Activated T-cell treated with anti-CD3 and anti-CD28 coated beads, Interleukin-2, amount 50 U/mL, for 1 hour (primary cell): ENCODE data around the gene TRMT1.

ENCODE experiments used
- DNase-seq: peaks from one replicate; pipeline ENCODE4 v3.0.0-alpha.2; 2020

TRMT1 gene

DNA sequence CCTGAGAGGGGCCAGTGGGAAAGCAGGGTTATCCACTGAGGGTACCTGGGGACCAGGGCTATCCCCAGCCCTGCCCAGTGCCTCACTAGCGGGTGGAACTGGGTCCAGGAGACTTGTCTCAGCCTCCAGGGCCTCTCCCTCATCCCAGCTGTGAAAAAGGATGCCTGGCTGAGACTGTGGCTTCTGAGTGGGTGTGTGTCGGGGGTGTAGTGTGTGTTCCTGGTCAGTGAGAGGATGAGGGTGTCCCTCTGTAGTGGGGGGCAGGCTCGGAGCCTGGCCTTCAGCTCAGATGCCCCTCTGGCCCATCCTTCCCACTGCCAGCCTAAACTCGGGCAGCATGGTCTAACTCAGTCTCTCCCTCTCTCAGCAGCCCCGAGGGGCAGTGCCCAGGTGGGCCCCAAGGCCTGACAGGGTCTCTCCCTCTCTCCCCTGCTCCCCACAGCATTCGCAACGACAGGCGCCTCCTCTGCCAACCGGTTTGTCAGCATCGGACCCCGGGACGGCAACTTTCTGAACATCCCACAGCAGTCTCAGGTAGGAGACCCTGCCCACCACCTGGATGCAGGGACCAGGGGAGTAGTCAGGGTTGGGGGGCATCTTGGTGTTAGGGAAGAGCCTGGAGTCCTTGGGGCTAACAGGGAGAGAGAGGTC lies 26.6 kb downstream of the TRMT1 start:
- no peak for DNase-seq

DNA sequence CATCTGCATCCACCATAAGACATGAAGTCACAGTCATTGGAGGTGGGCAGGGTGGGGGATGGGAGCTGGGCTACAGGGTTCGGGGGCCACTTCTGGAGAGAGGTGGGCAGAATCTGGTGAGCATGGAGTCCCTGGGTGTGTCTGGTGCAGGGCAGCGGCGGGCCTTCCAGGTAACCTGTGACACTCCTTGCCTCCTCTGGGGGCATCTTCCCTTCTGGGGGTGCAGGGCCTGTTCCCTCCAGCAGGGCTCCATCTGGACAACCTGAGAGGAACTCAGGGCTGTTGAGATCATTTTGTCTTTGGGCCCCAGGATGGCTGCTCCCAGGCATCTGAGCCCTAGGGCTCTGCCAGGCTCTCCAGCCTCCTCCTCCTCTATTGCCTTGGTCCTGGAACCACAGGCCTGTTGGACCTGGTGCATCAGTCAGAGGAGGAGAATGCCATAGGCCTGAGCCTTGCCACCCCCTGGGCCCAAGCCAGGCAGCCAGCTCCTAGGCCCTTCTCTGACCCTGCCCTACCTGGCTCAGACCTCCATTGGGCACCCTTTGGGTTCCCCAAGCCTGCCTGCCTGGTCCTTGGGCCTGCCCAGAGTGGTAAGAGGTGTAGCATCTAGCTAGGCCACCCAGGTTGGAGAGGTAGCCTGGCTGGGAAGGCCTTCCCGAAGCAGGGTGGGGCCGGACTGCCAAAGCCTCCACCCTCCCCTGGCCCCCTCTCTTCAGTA lies 27.2 kb downstream of the TRMT1 start:
- peak; percentile 39 for DNase-seq

DNA sequence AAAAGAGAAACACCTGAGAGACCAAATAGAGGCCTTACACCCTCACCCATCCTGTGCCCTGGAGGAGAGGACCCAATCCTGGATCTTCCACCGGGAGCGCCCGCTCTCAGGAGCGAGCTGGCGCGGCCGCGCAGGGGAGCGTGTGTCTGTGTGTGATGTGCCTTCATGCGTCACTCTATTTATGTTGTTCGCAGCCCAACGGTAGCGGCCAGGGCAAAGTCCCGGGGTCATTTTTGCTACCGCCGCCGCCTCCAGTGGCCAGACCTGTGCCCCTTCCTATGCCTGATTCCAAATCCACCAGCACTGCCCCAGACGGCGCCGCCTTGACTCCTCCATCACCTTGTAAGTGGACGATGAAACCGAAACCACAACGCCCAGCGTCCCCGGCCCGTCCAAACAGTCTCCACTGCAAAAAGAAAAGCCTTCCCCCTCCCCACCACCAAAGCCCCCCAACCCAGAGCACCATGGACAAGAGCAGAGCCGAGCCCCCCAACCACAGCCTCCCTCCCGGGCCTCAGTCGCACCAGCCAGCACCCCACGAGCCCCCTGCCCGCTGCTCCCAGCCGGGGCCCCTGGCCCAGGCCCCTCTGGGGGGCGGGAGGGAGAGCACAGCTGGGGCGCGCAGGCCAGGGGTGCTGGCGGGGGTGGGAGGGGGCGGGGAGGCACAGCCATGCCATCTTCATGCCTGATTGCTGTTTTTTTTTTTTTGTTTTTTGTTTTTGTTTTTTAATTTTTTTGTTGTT lies 28.6 kb downstream of the TRMT1 start:
- no peak for DNase-seq

DNA sequence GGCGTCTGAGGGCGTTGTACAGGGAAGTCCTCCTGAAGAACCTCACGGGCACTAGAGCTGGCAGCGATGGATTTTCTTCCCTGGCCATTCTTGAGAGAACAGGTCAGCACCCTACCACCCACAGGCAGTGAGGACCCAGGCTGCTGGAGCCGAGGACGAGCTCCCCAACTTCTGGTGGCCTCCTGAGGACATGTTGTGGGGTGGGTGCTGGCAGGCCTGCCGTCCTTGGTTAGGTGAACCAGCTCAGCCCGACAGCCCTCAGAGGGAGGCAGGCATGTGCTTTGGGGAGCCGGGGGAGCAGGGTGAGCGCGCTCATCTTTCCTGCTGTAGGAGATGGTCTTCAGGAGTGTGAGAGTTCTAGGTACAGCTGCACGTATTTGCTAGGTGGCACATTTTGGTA lies 29.2 kb downstream of the TRMT1 start:
- no peak for DNase-seq

DNA sequence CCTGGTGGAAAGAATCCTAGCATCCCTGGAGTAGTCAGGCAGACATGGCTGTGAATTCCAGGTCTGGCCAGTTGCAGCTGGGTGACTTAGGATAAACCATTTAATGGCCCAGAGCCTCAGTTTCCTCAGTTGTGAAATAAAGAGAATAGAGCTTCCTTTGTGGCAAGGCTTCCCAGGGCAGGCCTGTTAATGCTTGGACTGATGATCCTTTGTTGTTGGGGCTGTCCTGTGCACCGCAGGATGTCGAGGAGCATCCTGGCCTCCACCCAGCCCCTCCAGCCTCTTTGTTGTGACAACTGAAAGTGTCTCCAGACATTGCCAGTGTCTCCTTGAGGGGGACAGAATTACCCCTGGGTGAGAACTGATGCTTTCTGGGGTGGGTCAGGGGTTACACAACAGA lies 30.2 kb downstream of the TRMT1 start:
- DNase-seq: no peak

DNA sequence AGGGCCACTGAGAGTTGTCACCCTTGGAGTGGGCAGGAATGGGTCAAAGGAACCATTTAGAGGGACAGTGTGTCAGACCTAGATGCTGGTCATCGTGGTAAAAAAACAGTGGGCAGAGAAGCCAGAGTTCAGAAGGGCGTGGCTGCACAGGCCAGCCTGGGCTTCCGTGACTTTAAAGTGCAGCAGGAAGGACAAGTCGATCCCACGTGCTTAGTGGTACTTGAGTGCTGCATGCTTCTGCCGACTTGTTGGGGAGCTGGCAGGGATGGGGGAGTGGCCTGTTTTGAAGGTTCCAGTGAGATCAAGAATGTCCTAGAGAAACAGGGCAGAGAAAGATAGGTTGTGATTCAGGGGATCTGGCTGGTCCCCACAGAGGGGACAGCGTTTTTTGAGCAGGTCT lies 30.9 kb downstream of the TRMT1 start:
- no peak for DNase-seq

DNA sequence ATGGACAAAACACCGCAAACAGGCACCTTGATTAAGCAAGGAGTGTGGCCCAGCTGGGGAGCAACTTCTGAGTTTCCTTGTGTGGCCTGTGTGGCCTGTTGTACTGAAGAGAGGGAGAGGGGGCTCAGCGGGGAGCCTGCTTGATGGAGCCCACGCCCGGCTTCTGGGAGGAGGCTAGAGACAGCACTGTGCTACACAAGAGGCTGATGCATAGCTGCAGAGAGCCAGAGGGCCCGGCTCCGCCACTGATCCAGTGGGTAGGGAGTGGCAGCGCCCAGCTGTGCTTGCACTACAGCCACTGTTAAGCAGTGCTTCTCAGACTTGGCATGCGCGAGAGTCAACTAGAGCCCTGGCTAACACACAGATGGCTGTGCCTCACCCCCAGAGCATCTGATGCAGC lies 32.9 kb downstream of the TRMT1 start:
- no peak for DNase-seq

DNA sequence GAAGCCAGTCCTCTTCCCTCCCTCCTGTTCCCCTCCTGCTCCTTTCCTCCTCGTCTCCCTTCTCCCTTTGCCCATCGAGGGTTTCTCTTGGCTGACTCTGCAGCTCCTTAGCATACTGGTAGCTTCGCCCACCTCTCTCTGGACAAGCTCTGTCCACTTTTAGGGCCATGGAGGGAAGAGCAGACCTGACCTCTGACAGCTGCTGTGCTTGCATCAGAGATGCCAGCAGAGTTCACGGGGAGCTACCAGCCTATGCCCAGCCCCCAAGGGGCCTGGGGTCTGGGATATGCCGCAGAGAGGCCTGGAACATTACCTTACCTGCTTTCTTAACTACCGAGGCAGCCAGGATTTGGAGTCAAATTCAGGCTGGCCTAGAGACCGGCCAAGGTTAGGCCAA lies 33.5 kb downstream of the TRMT1 start:
- no peak for DNase-seq

DNA sequence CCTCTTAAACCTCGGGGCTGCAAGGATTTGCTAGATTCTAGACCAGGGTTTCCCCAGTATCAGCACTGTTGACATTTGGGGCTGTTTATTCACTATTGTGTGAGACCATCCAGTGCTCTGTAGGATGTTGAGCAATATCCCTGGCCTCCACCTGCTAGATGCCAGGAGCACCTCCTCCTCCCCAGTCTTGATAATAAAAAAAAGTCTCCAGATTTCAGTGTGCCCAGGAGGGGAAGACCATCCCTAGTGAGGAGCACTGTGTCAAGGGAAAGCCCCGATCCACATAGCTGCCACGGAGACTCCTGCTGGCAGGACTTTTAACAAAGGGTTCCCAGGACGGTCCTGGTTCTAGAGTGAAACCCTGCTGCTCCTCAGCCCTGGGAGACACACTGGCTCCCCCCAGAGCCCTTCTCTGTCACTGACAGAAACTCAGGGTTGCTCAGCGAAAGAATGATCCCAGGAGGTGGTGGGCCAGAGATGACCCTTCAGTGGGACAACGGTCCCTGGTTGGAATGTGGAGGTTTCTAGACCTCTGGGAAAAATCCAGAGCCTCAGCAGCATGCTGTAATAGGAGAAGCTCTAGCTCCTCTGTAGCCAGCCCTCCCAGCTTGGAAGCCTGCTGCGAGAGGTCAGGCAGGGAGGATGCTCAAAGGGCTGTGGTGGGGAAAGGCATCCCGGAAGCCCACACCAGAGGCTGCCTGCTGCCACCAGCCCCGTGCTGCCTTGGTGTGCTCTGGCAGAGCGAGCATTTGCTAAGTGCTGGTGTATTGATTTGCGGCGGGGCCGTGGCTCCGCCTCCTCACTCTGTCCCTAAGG lies 34.1 kb downstream of the TRMT1 start:
- no peak for DNase-seq

DNA sequence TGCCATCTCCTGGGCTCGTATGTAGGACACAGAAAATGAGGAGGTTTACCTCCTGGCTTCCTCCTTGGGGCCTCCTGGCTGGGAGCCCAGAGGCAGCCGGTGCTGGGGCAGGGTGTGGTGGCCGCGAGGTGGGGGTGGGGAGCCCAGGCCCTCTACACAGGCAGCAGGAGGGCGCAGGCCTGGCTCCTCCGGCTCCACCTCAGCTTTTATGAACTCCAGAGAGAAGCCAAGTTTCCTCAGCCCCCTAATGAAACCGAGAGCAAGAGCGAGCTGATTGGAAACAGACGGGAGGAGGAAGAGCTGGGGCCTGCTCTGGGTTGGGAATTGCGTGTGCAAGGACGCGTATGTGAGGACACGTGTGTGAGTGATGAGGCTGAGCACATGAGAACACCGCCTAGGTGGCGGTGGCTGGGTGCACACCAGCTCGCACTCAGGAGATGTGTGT lies 37.0 kb downstream of the TRMT1 start:
- no peak for DNase-seq

DNA sequence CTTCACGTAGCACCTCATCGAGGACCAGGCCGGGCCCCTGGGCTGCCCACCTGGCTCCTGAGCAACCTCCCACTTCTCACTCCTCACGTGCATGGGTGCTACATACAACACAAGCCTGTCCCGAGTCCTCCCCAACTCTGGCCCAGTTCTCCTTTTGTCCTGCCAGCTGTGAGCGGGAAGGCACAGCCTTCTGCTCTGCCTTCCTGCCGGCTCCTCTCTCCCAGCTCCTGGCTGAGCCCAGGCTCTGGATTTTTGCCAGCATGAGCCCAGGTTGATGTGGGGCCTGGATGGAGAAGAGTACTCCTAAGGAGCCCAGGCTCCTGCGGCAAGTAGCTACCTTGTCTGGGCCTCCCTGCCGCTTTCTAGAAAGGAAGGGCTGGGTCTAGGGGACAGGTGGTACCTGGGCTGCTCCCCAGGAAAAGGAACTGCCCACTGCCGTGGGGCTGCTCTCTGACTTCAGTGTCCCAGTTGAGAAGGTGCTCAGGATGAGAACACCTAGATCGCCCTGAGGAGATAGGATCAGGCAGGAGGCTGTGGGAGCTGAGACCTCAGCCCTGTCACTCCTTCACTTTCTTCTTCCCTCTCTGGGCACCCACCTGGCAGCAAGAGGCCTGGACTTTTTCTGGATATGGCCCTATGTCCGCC lies 37.5 kb downstream of the TRMT1 start:
- no peak for DNase-seq

DNA sequence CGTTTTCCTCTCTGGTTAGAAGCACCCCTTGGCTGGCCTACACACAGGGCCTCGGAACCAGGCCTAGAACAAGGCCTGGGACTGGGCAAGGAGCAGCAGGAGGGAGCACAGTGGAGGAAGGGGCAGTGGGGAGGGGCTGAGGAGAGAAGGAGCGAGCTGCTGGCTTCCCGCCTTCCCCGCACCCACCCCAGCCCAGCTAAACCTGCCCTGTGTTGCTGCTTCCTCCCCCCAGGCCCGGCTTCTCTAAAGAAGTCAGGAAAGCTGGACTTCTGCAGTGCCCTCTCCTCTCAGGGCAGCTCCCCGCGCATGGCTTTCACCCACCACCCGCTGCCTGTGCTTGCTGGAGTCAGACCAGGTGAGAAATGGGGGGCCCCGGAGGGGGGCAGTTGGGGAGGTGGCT lies 38.2 kb downstream of the TRMT1 start:
- DNase-seq: no peak

DNA sequence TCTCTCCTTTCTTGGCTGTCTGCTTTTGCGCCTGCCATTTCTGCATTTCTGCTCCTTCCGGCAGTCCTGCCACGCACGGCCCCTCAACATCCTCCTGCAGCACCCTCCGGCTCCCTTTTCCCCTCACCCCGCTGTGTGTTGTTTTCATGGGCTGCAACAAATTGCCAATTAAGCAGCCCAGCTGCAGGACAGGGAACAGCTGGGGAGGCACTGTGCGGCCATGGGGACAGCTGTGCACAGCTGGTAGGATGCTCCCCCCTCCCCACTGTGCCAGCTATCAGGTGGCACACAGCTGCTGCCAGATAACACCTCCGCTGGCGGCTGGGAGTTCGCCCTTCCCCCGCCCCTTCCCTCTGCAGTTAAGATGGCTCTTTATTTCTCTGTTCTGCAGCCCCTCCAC lies 39.3 kb downstream of the TRMT1 start:
- DNase-seq: no peak

DNA sequence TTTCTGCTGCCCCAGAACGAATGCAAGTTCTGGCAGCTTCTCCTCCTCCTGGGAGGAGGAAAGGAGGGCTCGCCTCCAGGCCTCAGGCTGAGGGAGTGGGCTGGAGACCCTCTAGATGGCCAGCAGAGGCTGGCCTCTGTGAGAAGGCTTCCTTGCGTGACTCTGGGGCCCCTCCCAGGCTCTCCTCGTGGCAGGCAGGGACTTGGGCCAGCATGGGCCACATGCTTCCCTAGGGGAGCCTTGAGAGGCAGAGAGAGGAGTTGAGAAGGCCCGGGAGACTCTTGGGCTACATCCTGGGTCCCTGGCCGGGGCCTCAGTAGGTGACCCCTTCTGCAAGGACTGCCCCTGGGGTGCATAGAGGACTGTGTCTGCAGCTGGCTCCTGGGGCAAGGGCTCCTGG lies 39.8 kb downstream of the TRMT1 start:
- no peak for DNase-seq

DNA sequence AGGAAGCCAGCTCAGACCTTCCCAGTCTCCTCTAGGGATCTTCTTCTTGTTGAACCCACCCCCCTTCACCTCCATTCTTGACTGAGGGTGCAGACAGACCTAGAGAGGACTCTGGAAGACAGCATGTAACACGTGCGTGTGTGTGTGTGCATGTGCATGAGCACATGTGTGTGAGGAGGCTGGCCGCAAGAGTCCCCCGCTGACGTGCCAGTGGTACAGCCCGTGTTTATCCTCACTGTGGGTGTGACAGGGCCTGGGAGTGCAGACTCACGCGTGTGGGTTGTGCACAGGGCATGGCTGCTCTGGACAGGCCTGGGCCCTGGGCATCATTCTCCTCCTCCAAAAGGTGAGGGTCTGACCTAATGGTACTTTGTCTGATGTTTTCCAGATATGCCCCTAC lies 40.2 kb downstream of the TRMT1 start:
- no peak for DNase-seq

DNA sequence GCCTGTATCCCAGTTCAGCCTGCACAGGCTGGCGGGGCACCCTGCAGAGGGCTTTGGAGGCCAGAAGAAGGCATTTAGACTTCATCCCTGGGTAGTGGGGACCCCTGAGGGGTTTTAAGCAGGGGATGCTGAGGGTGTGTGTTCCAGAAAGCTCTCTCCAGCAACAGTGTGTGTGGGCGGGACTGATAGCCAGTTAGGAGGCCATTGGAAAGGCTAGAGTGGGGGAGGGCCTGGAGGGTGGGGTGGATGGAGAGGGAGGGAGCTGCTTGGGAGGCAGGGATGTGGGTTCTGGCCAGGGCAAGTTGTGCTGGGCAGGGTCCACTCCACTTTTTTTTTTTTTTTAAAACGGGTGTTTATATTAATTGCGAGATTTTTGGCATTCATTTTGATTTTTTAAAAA lies 42.2 kb downstream of the TRMT1 start:
- no peak for DNase-seq

DNA sequence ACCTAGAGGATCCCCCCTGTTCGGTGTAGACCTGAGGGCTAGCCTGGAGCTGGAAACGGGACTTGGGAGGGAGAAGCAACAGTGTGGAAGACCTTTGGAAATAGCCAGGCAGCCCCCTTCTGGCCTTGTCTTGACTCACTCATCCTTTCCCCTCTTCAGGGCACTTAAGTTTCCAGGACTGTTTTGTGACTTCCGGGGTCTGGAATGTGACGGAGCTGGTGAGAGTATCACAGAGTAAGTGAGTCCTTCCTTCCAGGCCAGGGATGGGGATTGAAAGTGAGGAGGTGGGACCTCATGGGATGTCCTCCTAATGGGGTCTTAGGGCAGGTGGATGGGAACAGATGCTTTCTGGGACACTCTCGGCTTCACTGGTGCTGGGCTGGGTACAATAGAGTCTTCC lies 43.3 kb downstream of the TRMT1 start:
- DNase-seq: no peak

DNA sequence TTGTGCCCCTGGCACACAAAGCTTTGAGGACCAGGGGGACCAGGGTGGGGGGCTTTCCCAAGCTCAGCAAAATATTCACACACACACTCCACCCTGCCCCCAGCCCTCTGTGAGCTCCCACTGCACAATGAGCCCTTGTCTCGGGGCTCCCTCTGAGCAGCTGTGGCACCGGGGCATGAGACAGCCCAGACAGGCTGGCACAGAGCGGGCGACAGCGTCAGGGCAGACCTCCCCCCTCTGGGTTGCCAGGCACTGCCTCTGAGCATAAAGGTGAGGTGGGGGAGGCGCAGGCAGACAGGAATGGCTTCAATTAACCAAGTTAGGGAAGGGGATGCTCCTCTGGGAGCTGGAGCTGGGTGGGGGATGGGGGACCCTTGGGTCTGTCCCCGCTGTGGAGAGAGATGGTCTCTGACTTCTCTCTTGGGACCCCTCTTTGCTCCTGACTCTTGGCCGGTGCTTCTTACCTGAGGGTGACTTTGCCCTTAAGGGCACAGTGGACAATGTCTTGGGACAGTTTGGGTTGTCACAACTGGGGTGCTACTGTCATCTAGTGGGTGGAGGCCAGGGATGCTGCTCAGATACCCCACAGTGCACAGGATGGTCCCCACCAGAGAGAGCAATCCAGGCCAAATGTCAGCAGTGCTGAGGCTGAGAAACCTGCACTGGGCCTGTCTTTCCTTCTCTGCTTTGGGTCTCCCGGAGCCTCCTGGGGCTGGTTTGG lies 44.2 kb downstream of the TRMT1 start:
- no peak for DNase-seq

DNA sequence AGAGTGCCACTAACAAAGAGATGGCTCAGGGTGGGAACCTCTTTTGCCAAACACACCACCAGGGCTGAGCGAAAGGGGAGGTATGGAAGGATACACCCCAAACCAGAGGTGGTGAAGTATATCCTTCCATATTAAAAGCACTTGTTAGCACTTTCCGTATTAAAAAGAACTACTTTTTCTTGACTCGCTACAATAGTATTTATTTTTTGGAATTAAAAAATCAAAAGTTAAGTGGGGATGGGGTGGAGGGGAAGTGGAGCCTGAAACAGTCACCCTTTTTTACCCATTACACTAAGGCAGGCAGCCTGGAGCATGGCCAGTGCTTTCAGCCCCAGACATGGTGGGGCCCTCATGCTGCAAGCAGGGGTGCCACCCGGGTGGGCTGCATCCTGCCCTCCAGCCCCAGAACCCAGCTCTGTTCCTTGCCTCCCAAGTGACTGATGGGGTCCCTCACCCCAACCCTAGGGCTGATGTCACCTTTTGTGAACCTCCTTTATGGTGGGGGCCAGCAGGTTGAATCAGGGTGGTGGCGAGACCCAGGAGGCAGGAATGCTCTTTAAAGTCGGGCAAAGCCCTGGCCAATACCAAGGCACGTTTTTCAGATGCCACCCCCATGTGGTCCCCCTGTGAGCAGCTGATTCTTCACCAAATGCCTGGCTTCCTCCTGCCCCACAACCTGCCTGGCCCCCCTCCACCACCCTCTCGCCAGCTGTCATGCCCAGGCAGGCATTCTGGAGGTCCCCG lies 44.9 kb downstream of the TRMT1 start:
- DNase-seq: no peak

DNA sequence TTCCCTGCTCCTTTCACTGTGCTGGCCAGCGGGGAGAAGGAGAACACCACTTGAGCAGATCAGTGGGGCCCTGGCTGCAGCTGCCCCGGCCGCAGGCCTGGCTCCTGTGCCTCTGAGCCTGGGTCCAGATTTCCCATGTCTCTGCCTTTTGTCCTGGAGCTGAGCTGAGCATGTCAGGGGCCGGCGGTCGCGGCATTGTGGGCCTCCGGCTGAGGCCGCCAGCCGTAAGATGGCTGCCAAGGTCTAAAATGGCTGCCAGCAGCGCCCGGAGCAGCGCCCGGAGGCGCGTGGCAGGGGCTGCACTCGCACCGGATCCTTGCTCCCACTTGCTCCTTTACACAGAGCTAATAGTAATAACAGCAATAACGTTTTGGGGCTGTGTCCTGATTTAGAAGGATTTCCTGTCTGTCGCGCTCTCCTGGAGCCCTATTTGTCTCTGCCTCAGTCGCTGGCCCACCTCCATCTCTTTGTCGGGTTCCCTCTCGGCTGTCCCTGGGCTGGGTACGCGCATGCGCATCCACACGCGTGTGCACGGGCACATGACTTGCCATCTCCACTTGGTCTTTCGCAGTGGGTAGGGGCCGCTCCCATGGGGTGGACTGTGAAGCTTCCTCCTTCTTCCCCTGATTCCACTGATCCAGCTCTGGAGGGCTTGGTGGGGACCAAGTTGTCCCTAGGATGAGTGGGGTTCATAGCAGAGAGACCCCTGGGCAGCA lies 46.0 kb downstream of the TRMT1 start:
- DNase-seq: no peak
